Measurements from ENCODE around the gene GPHN. TPM values are rescaled to one million over a fixed set of nuclear protein-coding genes. Genes with fewer than 3 reads are reported as not detected.

The GPHN gene
- total and polyA plus RNA-seq, 2 of the 4 experiments (the other 2 are of a cell fraction): 8.0 to 8.1 TPM

- DNase-seq (no peak), ATAC-seq (ENCODE audit: low read depth) (no peak)
- Histone ChIP-seq H3K9ac (ENCODE audit: low read depth, low read length) (no peak overlapping the region), H2BK20ac (ENCODE audit: low read depth, low read length) (no peak overlapping the region), H2AFZ (replicated peaks; ENCODE audit: low read length, poor library complexity) (no peak overlapping the region), H3K18ac (ENCODE audit: low read depth, low read length) (no peak overlapping the region), H3K56ac (ENCODE audit: extremely low read depth, insufficient read depth, low read length) (no peak overlapping the region), H2BK15ac (ENCODE audit: low read depth, low read length) (no peak overlapping the region), H3K4me3 (ENCODE audit: insufficient read depth, low read depth, low read length) (no peak overlapping the region), H2BK120ac (ENCODE audit: low read depth, low read length) (no peak overlapping the region), H3K14ac (replicated peaks; ENCODE audit: low read depth, low read length) (no peak overlapping the region), H3K23ac (ENCODE audit: low read depth, low read length) (no peak overlapping the region), H3K9me1 (ENCODE audit: insufficient read depth, low read length) (no peaks in the 10 kb centered on the region), H3K27ac (ENCODE audit: insufficient read depth, low read length) (no peak overlapping the region), H4K20me1 (ENCODE audit: insufficient read depth, low read length) (no peaks in the 10 kb centered on the region; the same call in none of the 2 replicates), H3K9me3 (ENCODE audit: control insufficient read depth, insufficient read depth, low read length) (no peaks in the 10 kb centered on the region), H4K8ac (ENCODE audit: low read depth in 2 of 2, low read length in 2 of 2) (no peak overlapping the region), H4K5ac (ENCODE audit: low read depth, low read length) (no peak overlapping the region), H2AK9ac (replicated peaks; ENCODE audit: low read depth, low read length, poor library complexity) (no peak overlapping the region), H3K79me1 (ENCODE audit: low read depth in 1 of 2, low read length in 2 of 2) (peaks cover 0 to 4% of the 10 kb centered on the region in 2 experiments; a peak in 3 of 4 replicates), H3K4me2 (ENCODE audit: low read depth, low read length) (no peak overlapping the region), H2AK5ac (ENCODE audit: low read depth, low read length) (no peak overlapping the region), H4K91ac (ENCODE audit: insufficient read depth, low read depth, low read length) (no peak overlapping the region), H3K27me3 (ENCODE audit: control insufficient read depth, insufficient read depth, low read length) (no peaks in the 10 kb centered on the region), H2BK5ac (ENCODE audit: low read depth, low read length, poor library complexity, severe bottlenecking) (no peak overlapping the region), H3K36me3 (ENCODE audit: control insufficient read depth, insufficient read depth, low read length) (no peaks in the 10 kb centered on the region), H3K4ac (ENCODE audit: low read depth, low read length) (no peak overlapping the region), H3K4me1 (ENCODE audit: control insufficient read depth, insufficient read depth, low read length) (no peaks in the 10 kb centered on the region)
- BruUV-seq (replicated peaks): no TSS peak
- in situ Hi-C loops (cut with MboI; ENCODE audit: low sequenced_read_pairs): loop anchor here (25.0 kb wide), 1 partner anchor 773 kb away; no protein-coding TSS in a partner anchor
- intact Hi-C loops (cut with micrococcal nuclease): no loop called here
- ChIA-PET CTCF (no interaction called here), POLR2A (ENCODE audit: unreplicated experiment) (interaction anchor here (0.5 kb wide), 1 partner anchor 155 kb away, joined by 27 read pairs; no protein-coding TSS in a partner anchor)
- TF ChIP-seq, protein P1, sequence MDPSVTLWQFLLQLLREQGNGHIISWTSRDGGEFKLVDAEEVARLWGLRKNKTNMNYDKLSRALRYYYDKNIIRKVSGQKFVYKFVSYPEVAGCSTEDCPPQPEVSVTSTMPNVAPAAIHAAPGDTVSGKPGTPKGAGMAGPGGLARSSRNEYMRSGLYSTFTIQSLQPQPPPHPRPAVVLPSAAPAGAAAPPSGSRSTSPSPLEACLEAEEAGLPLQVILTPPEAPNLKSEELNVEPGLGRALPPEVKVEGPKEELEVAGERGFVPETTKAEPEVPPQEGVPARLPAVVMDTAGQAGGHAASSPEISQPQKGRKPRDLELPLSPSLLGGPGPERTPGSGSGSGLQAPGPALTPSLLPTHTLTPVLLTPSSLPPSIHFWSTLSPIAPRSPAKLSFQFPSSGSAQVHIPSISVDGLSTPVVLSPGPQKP (IDR thresholded peaks at IDR 0.05; ENCODE audit: borderline replicate concordance, low read depth, low read length): no peak
- TF ChIP-seq SMC3 (IDR thresholded peaks at IDR 0.05; ENCODE audit: low read depth, low read length) (no peak), RAD21 (IDR thresholded peaks at IDR 0.05; ENCODE audit: low read length) (no peak), MAZ (IDR thresholded peaks at IDR 0.05; ENCODE audit: borderline replicate concordance, low read depth, low read length) (no peak), NFE2L2 (IDR thresholded peaks at IDR 0.05; ENCODE audit: low read depth, low read length) (no peak), MAFK (IDR thresholded peaks at IDR 0.05; ENCODE audit: low read depth, low read length) (no peak), MXI1 (IDR thresholded peaks at IDR 0.05; ENCODE audit: borderline replicate concordance, low read depth, low read length) (no peak), CHD1 (IDR thresholded peaks at IDR 0.05; ENCODE audit: low read depth, low read length) (no peak), POLR2A (IDR thresholded peaks at IDR 0.05; ENCODE audit: low read depth, low read length) (no peak), FOS (IDR thresholded peaks at IDR 0.05; ENCODE audit: low read depth, low read length) (no peak), RFX5 (IDR thresholded peaks at IDR 0.05; ENCODE audit: low read depth, low read length) (no peak), CTCF (conservative IDR thresholded peaks at IDR 0.05; ENCODE audit: low read depth, low read length) (no peak), BHLHE40 (IDR thresholded peaks at IDR 0.05; ENCODE audit: low read depth, low read length) (no peak), RCOR1 (IDR thresholded peaks at IDR 0.05; ENCODE audit: insufficient replicate concordance, low read length) (no peak), CEBPB (IDR thresholded peaks at IDR 0.05; ENCODE audit: low read depth, low read length) (no peak)
- TF ChIP-seq, protein P2, sequence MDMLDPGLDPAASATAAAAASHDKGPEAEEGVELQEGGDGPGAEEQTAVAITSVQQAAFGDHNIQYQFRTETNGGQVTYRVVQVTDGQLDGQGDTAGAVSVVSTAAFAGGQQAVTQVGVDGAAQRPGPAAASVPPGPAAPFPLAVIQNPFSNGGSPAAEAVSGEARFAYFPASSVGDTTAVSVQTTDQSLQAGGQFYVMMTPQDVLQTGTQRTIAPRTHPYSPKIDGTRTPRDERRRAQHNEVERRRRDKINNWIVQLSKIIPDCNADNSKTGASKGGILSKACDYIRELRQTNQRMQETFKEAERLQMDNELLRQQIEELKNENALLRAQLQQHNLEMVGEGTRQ (IDR thresholded peaks at IDR 0.05; ENCODE audit: low read depth, low read length): no peak
- WGBS, 2 experiments (ENCODE audit: extremely low coverage in 2 of 2, insufficient read length in 1 of 2): no CpG with 5 or more reads among the region's 2 CpGs
- dilution Hi-C loops (cut with HindIII; ENCODE audit: low sequenced_read_pairs, unreplicated experiment): no loop called here
These were observed 6.3 kb downstream of the GPHN start for GRCh38 chr14:66514213-66514612.
